Stimulated activated CD8-positive, alpha-beta memory T cell treated with anti-CD3 and anti-CD28 coated beads, Interleukin-2, amount 100 ng/mL, for 48 hours (primary cell): Measurements from ENCODE around the gene RAB20.
"Not testable (repeated sequence)": the region's sequence is repeated elsewhere in the genome, so short reads cannot be mapped to it uniquely, and the experiment has no call there.

Experiments used
- DNase-seq, 2 donors: peaks; one replicate each; pipeline ENCODE4 v3.0.0-alpha.2; 2020; ENCODE audit warnings: low read depth in 2 of 2

Gene RAB20

DNA sequence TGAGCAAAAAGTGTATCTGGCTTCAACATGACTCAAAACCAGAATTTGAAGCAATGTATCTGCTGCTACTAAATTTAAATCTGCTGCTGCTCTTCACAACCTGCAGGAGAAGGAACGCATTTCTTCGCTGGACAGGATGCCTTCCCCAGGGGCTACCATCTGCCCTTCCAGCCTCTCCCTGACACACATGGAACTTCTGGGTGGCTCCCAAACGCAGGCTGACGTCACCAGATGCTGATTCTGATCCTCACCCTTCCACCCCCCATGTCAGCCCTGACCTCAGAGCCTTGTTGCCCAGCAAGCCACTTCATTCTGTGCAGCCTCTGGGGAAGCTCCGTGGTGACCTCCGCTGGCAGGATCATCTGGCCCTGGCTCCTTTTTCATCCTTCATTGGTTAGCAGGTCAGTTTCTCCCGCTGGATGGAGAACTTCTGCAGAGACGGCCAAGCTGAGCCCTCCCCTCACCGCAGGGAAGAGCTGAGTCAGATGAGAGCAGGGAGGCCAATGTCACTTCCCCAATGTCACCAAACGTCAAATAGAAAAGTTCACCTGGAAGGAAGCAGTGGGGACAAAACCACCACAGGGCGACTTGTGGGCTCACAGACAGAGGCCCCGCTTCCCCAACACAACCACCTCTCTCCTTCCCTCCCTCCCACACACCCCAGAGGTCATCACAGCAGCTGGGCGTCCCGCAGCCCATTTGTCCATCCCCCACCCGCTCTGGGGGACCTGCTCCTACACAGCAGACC, 14.0 kb upstream of the RAB20 start:
- DNase-seq = no peak

DNA sequence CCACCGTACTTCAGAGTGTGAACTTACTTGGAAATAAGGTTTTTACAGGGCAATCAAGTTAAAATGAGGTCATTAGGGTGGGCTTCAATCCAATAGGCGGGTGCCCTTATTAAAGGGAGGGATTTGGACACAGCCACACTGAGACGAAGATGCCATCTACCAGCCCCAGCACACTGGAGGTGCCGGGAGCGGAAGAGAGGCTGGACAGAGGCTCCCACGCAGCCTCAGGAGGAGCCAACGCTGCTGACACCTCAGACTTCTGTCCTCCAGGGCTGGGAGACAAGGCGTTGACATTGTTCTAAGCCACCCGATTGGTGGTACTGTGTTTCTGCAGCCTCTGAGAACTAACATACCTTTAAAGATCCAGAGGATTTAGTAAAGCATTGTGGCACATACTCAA, 12.6 kb upstream of the RAB20 start:
- no peak for DNase-seq

DNA sequence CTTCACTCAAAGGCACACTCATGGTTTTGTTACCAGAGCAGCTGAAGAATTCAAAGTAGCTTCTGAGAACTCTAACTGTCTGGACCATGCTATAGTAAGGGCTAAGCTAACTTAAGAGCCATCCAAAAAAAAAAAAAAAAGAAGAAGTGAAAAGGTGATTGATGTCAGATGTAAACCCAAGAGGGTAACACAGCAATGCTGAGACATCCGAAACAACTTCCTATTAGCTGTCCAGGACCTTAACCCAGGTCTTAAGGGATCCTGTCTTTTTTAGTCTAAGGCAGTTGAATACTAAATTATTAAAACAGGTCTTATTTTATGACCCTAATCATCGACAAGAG, 11.2 kb upstream of the RAB20 start:
- no peak for DNase-seq

DNA sequence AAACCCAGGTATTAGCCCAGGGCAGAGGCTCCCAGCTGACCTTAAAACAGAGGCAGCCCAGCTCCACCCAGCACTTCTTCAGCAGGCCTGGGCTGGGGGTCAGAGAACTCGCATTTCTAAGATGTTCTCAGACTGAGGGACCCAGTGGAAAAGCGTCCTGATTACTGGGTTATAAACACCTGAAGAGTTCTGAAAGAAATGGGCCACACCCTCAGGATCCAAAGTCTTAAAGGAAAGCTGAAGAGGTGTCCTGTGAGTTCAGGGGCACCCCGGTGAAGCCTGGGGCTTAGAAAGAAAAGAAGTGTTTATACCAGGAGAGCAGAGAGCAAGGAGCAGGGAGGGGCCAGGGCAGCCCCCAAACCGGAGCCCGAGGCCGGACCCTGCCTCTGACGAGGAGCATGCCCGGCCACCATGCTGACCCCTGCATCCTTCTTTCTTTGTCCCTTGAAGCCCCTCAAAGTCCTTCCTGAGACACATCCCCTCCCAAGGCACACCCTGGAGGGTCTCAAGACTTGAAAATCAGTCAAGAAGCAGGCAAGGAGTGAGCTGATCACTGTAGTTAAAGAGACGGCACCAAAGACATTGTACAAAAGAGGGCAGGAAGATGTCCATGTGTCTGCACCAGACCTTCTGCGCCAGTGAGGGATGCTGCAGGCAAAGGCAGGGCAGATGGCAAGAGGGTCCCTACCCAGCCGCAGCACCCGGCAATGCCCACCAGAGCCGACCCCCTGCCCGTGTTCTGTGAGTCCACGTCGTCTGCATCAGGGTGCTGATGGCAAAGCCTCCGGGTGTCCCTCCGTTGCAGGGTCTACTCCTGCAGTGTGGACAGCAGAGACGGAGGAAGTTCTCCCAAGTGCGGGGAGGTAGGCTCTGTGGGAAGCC, 10.6 kb upstream of the RAB20 start:
- DNase-seq = no peak

DNA sequence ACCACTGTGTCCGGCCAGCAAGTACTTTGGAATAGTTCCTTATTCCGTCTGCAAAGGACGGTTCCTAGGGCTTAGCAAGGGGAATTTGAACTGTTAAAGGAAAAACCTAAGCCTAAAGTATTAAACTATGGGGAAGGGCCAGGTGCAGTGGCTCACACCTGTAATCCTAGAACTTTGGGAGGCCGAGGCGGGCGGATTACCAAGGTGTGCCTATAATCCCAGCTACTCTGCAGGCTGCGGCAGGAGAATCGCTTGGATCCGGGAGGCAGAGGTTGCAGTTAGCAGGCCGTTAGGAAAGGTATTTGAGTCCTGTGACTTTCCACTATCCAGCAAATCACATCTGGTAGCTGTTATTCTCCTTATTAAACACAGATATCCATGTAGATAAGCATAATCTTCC, 9.4 kb upstream of the RAB20 start:
- DNase-seq = no peak

DNA sequence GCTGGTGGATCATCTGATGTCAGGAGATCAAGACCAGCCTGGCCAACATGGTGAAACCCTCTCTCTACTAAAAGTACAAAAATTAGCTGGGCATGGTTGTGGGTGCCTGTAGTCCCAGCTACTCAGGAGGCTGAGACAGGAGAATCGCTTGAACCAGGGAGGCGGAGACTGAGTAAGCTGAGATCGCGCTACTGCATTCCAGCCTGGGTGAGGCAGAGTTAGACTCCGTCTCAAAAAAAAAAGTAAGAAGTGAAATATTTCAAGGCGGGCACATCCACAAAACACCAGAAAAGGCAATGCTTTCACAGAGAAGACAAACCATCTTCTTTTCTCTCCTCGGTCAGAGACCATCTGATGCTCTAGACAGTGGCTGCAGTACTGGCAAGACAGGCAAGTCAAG, 8.4 kb upstream of the RAB20 start:
- not testable (repeated sequence) for DNase-seq

DNA sequence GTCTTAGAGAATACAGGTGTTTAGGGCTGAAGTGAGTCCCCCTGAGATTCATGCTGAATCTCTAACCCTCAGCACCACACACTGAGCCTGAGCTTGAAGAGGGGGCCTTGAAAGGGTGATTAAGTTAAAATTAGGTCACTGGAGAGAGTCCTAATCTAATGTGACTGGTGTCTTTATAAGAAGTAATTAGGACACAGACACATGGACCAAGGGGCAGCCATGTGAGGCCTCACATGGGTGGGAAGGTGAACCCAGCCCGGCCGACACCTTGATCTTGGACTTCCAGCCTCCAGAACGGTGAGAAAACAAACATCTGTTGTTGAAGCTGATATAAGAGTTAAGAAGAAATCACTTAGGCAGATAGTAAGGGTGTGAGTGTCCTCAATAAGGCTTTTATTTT, 7.1 kb upstream of the RAB20 start:
- DNase-seq = no peak

DNA sequence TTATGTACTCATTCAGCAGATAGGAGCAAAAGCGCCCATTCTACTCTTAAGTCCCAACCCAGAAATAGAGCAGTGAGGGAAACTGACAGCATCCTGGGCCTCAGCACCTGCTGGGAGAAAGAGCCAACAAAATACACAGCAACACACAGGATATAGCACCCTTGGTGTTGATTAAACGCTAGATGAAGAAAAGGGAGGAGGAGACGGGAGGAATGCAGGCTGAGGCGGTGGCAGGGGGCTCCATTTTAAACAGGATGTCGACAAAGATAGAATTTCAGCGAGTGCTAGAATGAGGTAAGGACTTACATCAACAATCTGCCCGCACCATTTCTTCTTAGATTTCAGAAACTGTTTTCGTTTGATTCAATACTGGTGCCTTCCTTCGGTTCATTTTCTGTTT, 4.6 kb upstream of the RAB20 start:
- no peak for DNase-seq

DNA sequence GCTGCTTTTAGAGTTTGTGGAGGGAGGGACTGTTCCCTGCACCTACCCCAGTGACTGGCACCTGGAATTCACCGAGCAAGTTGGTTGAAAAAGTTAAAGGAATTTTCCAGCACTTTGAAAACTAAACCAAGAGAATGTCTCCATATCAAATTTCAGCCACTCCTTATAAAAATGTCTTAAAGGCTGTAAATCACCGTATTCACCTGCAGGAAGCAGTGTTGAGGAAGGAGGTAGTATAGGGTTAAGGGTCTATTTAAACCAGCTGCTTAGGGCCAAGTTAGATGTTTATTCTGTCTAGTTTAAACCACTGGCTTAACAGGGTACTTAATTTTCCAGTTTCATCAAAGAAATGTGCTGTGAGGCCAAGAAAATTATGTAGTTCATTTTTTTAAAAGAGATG, 3.8 kb upstream of the RAB20 start:
- no peak for DNase-seq

DNA sequence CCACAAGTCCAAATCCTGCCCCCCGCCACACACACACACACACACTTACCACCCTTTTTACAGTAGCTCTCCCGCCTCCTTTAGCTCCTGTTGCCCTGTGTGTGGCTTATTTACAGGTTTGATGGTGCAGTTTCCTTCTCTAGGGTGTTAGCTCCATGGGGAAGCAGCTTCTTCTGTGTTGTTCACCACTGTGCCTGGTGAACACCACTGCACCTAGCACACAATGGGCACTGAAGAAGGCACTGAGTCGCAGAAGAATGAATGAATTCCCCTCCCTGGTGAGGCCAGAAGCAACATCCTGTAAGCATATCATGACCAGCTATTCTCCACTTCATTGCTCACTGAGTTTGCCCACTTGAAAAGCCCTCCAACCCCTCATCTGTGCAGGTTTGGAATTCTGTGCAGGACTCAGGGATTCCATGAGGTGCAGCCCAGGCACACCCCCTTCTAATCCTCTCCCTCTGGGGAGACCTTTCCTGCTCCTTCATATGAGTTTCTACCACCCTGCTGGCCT, 3.0 kb upstream of the RAB20 start:
- no peak for DNase-seq

DNA sequence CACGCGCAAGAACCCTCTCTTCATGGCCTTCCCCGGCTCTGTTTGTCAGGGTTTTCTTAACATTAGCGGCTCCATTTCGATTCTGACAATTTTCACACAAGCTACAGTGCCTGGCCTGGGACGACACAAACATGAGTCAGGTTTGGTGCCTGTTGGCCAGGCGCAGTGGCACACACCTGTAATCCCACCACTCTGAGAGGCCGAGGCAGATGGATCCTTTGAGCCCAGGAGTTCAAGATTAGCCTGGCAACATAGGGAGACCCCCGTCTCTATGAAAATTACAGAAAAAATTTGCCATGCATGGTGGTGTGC, 1.9 kb upstream of the RAB20 start:
- DNase-seq = no peak

DNA sequence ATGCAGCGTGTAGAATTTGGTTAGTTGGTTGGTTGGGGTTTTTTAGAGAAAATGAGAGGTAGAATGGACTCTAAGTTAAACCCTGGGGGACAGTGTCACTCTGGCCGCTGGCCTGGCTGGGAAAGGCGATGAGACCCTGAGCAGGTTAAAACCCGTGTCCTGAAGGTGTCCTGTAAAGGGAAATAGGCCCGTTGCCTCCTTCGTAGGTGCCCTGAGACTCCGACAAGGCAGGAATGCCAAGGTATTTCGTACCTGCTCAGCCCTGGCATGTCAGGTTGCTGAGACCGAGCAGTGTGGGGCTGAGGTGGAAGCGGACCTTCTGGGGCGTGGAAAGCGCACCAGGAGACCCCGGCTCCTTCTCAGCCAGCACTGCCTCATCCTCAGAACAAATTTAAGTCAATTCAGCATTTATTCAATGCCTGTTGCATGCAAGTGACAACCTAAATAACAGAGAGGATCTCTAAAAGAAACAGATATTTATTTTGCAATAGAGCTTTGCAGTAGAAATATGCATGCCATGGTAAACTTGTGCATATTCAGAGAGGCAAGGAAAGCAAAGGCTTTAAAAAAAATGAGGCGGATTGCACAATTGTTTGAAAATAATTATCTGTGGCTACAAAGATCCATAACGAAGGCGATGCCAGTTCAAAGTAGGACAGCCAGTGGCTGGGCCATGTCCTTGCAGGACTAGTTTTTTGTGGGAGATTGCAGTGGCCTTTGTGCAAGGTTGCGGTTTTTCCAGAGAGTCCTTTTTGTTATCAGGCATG, 1.4 kb upstream of the RAB20 start:
- DNase-seq = no peak

DNA sequence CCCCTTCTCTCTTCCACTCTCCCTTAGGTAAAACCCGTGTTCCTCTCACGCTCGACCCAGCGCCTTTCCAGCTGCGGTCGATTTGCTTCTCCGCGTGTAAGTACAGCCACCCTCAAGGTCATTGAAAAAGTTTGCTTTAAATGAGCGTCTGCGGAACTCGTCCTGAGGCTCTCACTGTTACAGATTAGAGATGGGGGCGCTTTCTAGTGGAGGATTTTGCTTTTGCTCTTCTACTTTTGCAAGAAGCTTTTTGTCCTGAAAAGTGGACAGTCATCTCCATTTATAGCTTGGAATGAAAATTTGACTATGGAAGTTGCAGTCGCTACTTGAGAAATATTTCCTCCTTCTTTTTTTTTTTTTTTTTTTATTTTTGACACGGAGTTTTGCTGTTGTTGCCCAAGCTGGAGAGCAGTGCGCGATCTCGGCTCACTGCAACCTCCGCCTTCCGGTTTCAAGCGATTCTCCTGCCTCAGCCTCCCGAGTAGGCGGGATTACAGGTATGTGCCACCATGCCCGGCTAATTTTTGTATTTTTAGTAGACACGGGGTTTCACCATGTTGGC, 595 bp upstream of the RAB20 start:
- no peak for DNase-seq

DNA sequence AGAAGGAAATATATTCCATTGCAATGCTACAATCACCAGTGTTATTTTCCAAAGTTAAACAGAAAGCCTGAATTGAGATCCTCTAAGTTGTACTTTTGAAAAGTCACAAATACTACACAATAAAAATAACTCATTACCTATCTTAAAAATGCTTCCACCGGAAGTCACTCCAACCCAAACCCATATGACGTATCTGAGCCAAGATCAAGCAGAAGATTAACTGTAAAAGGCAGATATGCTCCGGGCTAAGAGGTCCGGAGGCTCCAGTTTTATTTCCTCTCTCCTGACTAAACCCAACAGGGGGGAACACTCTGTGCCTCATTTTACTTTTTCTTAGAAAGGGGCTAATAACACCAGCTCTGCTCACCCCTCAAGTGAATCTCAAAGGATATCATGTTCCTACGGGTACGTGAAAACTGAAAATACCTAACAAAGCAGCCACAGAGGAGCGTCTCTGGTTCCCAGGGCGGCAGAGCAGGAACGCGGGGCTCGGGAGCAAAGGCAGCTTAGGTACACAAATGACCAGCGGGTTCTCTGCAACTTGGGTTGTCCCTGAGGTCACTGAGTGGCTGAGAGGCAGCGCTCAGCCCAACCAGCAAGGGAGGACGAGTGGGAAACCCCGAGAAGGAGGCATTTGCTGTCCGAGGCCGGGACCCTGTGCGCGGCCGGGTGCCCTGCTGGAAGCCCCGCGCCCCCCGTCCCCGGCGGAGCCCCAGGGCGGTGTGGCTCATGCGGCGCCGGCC, 750 bp downstream of the RAB20 start:
- DNase-seq = no peak

DNA sequence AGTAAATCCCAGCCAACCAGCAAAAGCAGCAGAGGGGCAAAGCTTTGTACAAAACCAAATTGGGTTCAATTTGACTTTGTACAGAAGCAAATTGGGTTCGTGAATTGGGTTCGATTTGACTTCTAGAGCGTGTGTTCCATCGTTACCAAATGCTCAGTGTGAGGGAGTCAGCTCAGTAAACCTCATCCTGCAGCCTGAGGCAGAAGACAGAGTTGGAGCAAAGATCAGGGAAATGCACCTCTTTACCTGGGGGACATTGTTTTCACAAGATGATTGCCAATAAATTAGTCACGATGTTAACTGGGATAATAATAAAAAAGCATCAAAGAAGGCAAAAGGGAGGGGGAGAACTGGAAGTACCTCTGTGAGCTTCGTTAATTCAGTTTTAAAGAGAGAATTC, 1.5 kb downstream of the RAB20 start:
- DNase-seq = no peak

DNA sequence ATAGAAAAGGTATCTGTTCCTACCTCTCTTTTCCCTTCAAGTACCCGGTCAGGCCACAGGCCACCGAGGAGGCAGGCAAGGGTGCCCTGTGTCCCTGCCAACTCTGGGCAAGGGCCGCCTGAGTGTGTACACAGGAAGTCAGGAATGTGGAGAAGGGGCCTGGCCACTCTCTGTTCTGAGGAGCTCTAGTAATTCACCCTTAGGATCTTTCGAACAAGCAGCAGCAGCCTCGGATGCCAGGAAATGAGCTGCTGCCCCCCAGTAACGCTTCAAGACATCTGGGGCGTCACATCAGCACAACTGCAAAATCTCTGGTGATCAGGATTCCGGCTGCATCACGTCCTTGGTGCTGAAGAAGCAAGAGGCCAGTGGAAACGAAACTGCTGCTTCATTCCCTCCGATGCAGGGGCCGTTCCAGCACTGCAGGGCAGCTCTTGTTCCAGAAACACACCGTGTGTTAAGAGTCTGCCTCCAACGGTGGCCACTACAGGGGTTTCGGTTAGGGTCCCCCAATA, 2.0 kb downstream of the RAB20 start:
- no peak for DNase-seq

DNA sequence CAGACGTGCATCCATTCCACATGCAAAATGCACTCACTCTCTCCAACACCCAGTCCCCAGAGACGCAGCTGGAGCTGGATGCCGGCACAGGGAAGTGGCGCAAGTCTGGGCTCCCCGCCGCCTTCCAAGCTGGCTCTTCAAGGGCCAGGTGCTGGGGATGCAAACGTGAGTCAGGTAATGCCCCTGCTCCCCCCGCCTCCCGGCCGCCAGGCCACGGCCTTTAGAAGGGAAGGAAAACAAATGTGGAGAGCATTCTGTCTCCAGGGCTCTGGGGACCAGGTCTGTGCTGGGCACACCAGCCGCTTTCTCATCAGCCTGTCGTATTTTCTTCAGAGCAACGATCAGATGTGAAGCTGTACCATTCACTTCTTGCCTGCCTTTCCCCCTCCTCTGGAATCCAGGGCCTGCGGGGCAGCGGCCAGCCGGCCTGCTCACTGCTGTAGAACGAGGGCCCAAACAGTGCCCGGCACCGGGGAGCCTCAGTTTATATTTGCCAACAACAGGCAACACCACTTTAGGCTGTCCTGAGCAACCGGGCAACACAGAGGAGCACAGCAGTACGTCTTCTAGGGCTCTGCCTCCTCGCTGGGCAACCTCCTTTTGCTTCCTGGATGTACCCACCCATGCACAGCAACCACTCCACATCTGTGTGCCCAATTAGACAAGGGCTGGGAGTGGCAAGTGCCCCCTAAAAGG, 3.8 kb downstream of the RAB20 start:
- no peak for DNase-seq

DNA sequence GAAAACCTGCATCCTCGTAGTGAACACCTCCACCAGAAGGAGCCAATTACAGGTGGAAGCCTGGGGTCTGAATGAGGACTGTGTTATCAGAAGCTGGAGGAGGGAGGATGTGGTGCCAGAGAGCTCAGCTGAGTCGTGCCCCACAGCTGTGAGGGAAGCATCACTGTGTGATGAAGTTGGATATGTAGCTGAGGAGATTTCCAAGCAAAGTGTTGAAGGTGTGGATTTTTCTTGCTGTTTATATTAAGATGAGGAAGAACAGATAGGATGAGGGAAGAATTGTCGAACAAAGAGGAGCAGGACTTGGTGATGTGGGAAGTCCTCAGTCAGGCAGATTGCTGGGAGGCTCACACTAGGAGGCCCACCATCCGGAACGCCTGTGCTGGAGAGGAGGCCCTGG, 4.4 kb downstream of the RAB20 start:
- no peak for DNase-seq

DNA sequence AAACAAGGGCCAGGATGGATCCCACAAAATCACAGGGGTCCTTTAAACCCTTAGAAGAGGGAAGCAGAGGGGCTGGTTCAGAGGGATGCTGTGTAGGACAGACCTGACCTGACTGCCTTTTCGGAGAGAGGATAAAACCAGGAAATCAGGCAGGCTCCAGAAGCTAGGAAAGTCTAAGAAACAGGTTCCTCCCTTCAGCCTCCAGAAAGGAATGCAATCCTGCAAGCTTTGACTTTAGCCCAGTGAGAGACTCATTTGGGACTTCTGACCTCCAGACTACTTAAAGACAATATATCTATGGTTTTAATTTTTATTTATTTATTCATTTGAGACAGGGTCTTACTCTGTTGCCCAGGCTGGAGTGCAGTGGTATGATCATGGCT, 5.3 kb downstream of the RAB20 start:
- no peak for DNase-seq

DNA sequence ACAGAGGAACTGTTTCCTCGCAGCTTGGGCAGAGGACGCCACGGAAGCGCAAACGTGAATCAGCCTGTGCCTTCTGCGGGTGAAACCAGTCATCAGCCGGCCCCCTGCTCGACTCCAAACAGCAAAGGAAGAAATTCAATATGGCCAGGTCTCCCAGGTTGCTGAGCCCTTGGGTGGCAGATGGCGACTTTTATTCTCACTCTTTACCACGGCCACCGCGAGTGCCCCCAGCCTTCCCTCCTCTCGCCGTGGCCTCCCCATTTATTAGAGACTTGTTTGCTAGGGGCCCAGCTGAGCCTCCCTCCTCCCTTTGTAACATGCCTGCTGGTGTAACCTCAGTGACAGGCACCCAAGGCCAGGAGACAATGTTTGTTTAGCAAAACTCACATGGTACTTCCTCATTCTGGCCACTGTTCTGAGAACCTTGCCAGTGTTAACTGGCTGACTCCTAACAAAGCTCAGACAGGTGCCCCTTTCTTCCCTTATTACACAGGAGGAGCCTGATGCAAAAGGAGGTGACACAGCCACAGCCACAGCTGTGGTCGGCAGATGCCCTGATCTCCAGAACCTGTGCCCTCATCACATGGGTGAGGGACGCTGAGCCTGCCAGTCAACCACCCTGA, 5.8 kb downstream of the RAB20 start:
- DNase-seq = no peak
